SK-N-DZ (cell line): Measurements from ENCODE around the gene OCEL1. TPM values are rescaled to one million over a fixed set of nuclear protein-coding genes. Genes with fewer than 3 reads are reported as not detected.
A peak's percentile ranks its signal among the peaks of the same experiment; 100 is the strongest.
"Not testable (repeated sequence)": the region's sequence is repeated elsewhere in the genome, so short reads cannot be mapped to it uniquely, and the experiment has no call there.

Experiments used
- DNase-seq: peaks from one replicate; pipeline ENCODE4 v3.0.0-alpha.2; 2015; ENCODE audit warnings: low spot score
- polyA plus RNA-seq, 2 experiments: library from polyadenylated mRNA; depleted of rRNA; stranded (reverse); fragments of >200 nt; gene quantifications; 2 replicates each; pipeline ENCODE4 v1.2.3, GENCODE V29; 2014

Gene OCEL1
- polyA plus RNA-seq (2014; cell fraction: cytosol; rRNA removed): 1.6 and 3.9 TPM in 2 replicates
- polyA plus RNA-seq (2014; cell fraction: nucleus; rRNA removed): 0.78 and 9.6 TPM in 2 replicates

DNA sequence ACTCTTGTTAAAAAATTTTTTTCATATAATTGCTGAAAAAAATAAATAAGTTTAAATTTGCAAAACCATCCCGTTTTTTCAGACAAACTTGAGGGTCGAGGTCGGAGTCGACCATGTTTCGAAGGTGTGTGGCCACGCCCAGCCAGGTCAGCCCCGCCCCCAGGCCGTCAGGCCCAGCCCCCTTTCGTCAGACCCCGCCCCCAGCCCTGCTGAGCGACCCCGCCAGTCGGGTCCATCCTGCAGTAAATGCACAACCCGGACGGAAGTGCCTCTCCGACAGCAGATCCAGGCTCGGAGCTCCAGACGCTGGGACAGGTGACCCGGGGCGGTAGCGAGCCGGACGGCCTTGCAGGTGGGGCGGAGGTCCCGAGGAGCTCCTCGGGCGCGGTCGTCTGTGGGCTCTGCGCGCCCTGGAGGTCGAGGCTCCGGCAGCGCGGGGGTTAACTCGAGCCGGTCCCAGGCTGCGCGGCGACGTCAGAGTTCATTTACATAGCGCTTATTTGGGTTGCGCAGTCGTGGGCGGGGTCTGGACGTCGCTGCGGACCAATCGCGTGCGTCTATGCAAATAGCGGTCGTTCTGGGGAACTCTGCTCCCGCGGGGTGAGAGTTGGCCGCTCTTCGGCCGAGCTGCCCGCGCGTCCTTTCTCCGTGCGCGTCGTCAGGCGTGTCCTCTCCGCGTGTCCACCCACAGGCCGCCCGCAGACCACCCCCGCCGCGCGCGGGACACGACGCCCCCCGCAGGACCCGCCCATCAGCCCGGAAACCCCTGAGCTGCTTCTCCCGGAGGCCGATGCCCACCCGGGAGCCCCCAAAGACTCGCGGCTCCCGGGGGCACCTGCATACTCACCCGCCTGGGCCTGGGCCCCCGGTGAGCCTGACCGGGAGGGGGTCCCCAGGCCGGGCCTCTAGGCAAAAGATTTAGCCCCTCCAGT, at the start of gene OCEL1:
OCEL1 (plus strand) TSS at position 225 of the 932 bp plus-strand sequence; CDS start at position 247, 22 bp downstream.
- DNase-seq: peak; percentile 98

DNA sequence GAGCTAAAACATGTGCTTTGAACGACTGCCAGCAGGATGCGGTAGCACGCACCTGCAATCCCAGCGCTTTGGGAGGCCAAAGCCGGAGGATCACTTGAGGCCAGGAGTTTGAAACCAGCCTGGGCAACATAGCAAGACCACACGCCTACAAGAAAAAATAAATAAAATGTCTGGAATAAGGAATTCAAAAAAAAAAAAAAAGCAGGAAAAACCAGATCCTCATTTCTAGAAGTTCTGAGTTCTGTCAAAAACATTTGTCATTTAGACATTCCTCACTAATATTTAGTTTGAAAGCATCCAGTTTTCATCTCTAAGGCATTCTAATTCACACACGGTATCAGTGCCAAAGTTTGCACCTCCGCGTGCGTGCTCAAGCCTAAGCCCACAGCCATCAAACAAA, 47.7 kb upstream of the OCEL1 start:
- DNase-seq: no peak

DNA sequence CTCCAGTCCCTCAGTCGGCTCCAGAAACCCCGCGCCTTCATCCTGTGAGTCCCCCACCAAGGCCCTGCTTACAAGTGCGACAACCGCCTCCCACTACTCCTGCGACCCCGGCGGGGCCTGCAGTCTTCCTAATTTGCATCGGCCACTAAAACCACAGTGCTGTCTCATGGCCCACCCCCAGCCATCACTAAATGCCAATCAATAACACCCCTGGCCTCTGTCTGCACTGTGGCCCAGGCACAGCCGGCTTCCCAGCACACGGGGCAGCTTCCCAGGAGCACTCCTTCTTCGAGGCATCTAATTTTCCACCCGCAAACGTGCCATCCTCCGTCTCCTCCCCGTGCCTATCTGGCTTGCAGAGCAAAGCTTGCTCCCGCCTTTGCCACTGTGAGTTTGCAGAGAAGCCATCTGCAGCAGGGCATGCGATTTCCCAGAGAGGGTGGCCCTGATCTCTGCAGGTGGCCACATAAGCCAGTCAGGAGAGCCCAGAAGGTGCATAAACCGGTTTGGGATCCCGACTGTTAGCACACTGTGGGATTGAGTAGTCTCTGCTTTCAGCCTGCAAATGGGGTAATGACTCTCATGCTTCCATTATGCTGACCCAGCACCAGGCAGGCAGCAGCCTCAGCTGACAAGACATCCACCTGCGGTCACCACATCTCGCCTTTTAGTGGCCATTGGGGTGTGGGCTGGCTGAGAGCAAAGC, 44.9 kb upstream of the OCEL1 start:
- no peak for DNase-seq

- DNase-seq: no peak
Observed at GRCh38 chr19:17183271-17183761, 42.7 kb upstream of the OCEL1 start.

DNA sequence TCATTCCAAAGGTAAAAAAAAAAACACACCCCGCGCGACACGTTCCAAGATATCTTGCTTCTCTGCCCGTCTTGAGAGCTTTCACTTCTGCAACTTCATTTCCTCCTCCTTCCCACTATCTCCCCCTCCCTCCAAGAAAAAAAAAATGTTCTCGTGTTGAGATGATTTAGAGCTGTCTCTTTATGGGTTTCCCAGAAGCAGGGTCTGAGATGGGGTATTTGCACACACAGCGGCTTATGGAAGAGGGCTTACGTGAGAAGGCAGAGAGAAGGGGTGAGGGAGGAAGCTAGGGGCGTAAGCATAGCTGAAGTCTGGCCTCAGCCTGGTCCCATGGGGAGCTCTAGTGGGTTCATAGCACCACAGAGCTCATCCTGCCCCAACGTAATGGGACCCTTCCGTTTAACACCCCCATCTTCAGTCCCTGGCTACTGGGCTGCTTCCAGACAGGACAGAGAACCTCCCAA, 42.1 kb upstream of the OCEL1 start:
- no peak for DNase-seq

DNA sequence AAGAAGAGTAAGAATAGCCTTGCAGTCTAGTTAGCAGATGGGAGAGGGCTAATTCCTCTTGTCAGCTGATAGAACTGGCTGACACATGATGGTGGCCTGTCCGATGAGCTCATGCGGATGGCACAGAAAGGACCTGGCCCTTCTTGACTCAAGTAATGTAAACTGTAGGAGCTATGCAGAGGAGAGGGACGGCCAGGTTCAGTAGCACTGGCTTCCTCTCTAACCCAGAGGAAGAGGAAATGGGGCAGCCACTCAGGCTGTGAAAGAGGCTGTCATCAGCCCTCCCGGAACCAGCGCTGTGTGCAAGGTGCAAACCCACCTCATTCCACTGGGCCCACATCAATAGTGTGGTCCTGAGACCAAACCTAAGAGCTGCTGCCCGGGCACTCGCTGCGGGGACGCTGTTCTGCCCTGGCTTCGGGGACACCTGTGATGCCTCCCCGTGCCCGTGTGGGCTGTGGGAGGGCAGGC, 41.6 kb upstream of the OCEL1 start:
- no peak for DNase-seq

DNA sequence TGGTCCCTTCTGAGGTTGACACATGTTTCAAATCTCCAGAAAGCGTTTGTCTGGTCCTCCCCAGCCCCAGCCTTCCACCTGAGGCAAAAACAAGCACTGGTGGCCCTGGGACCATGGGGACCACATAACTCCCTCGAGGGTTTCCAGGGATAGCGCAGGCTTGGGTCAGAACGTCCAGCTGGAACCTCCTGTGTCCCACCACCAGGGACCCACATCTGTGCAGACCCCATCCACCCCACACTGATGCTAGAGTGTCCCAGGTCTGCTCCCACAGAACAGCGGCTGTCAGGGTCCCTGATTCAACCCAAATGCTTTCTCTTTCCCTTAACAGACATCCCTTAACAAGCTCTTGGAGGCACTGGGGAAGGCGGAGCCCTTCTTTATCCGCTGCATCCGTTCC, 40.4 kb upstream of the OCEL1 start:
- DNase-seq: no peak

DNA sequence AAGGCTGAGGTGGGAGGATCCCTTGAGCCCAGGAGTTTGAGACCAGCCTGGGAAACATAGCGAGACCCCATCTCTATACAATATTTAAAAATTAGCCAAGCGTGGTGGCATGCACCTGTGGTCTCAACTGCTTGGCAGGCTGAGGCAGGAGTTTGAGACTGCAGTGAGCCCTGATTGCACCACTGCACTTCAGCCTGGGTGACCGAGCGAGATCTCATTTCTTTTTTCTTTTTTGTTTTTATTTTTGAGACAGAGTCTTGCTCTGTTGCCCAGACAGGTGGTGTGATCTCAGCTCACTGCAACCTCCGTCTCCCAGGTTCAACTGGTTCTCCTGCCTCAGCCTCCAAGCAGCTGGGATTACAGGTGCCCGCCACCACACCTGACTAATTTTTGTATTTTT, 34.3 kb upstream of the OCEL1 start:
- DNase-seq: not testable (repeated sequence)

- DNase-seq: no peak
Observed at GRCh38 chr19:17192751-17193150, 33.3 kb upstream of the OCEL1 start.

DNA sequence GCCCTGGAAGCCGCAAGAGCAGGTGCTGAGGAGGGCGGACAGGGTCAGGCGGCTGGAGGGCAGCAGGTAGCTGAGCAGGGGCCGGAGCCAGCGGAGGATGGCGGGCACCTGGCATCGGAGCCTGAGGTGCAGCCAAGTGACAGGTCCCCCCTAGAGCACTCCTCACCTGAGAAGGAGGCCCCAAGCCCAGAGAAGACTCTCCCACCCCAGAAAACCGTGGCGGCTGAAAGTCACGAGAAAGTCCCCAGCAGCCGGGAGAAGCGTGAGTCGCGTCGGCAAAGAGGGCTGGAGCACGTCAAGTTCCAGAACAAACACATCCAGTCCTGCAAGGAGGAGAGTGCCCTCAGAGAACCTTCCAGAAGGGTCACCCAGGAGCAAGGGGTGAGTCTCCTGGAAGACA, 31.4 kb upstream of the OCEL1 start:
- no peak for DNase-seq

DNA sequence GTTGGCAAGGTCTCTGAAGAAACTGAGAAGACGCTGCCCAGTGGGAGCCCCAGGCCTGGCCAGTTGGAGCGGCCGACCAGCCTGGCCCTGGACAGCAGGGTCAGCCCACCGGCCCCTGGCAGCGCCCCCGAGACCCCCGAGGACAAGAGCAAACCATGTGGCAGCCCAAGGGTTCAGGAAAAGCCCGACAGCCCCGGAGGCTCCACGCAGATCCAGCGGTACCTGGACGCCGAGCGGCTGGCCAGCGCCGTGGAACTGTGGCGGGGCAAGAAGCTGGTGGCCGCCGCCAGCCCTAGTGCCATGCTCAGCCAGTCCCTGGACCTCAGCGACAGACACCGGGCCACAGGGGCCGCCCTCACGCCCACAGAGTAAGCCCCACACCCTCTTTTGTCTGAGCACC, 30.9 kb upstream of the OCEL1 start:
- DNase-seq: no peak

DNA sequence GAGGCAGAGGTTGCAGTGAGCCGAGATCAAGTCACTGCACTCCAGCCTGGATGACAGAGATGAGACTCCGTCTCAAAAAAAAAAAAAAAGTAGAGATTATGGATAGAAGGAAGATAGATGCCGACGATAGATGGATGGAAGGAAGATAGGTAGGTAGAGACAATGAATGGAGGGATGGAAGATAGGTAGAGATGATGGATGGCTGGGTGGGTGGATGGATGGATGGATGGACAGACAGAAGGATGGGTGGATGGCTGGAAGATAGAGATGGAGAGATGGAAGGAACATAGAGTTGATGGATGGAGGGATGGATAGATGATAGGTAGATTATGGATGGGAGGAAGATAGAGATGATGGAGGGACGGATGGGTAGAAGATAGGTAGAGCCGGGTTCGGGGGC, 29.4 kb upstream of the OCEL1 start:
- no peak for DNase-seq

DNA sequence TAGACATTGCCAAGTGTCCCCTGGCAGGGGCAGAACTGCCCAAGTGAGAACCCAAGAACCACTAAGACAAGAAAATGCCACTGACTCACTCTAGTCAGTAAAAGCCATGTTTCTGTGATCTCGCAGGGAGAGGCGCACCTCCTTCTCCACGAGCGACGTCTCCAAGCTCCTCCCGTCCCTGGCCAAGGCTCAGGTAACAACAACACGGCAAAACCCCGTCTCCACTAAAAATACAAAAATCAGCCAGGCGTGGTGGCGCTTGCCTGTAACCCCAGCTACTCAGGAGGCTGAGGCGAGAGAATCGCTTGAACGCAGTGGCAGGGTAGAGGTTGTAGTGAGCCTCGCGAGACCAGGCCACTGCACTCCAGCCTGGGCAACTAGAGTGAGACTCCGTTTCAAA, 28.4 kb upstream of the OCEL1 start:
- DNase-seq: no peak

- DNase-seq: no peak
Observed at GRCh38 chr19:17200408-17201079, 25.5 kb upstream of the OCEL1 start.

GRCh38 chr19:17202249-17202648, 23.8 kb upstream of the OCEL1 start:
- no peak for DNase-seq

GRCh38 chr19:17202713-17203112, 23.3 kb upstream of the OCEL1 start:
- DNase-seq: no peak

DNA sequence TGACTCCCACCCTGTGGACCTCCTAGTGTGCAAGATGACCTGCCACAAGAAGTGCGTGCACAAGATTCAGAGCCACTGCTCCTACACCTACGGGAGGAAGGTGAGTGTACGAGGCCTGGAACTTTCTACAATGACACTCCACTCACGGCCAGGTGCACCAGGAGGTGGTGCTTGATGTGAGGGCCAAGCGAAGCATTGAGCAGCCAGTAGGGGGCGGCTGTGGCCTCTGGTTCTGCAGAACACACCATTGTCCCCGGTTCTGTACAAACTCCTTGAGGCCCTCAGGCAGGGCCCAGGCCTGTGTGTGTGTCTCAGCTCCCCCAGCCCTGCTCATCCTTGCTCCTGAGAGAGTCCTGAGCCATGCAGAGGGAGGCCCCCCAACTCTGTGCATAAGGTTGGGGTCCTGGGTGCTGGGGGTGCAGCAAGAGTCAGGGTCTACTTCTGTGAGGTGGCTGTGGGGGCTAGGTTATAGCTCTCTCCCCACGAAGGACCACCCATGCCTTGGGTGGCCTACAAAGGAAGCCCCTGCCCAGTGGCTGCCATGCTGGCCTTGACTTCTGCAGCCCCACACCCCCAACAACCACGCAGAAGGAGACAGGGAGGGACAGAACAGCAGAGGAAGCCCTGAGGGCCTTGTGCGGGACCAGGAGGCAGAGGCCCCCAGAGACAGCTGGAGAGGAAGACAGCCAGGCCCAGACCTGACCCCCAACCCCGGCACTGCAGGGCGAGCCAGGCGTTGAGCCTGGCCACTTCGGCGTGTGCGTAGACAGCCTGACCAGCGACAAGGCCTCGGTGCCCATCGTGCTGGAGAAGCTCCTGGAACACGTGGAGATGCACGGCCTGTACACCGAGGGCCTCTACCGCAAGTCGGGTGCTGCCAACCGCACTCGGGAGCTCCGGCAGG, 20.5 kb upstream of the OCEL1 start:
- peak; percentile 53 for DNase-seq

- no peak for DNase-seq
Observed at GRCh38 chr19:17206736-17207581, 19.1 kb upstream of the OCEL1 start.
